COLO668 (cell line): ENCODE data around the gene PSAP.

Experiments
- DNase-seq: peaks from one replicate; lab custom pipeline; 2025; ENCODE audit not compliant: unreplicated experiment; lab: John Stamatoyannopoulos, UW

PSAP gene

DNA sequence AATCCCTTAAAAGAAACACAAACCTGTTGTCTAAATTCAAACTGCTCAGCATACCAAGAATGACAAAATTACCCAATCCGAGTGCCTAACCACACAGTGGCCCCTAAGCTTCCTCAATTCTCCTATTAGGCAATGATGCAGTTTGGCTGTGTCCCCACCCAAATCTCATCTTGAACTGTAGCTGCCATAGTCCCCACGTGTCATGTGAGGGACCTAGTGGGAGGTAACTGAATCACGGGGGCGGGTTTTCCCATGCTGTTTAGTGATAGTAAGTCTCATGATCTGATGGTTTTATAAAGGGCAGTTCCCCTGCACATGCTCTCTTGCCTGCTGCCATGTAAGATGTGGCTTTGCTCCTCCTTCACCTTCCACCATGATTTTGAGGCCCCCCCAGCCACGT lies 21.9 kb downstream of the PSAP start:
- no peak for DNase-seq

DNA sequence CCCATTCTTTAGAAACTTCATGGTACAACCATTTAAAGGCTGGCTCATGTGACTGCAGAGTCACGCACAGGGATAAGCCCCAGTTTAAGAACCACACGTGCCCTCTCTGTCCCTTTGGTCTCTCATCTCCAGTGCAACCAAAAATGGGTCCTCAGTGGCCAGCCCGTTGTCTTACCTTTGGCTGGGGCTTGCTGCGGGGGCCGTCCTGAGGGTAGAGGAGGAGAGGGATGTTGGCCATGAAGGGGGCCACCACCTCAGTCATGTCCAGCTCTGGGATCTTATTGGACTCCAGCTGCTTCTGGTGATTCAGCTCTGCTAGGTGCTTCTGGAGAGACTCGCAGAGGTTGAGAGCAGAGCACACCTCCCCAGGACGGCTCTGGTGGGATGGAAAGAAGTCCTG lies 22.3 kb downstream of the PSAP start:
- no peak for DNase-seq

DNA sequence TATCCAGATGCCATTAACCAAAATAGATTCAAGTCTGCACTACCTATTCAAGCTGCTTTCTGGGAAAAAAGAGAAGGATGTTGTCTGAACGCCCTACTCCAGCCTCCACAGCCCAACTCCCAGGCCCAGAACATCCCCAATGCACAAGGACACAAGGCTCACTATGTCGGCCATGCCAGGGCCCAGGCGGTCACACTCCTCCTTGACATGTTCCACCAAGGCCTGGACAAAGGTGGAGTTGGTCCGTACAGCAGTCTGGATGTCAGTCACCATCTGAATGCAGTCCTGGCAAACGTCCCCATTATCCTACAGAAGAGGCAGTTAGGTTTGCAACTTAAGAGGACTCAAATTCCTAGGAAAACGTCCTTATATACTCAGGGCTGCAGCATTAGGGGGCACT lies 23.2 kb downstream of the PSAP start:
- no peak for DNase-seq

DNA sequence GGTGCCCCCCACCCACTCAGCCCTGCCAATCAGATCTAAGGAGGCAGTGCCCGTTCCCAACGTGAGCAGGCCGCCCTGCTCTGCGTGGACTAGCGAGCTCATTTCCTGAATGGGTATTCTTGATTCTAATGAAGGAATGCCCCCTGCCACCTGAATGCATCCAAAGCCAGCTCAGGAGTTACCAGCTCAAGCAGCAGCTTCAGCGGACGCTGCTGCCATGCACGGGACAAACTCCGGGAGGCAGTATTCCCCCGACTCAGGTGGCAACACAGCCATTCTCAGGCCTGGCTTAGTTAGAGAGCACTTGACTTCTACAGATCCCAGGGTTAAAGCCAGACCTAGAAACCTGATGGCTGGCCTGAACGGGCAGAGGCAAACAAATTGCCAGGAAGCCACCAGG lies 25.8 kb downstream of the PSAP start:
- DNase-seq: no peak

DNA sequence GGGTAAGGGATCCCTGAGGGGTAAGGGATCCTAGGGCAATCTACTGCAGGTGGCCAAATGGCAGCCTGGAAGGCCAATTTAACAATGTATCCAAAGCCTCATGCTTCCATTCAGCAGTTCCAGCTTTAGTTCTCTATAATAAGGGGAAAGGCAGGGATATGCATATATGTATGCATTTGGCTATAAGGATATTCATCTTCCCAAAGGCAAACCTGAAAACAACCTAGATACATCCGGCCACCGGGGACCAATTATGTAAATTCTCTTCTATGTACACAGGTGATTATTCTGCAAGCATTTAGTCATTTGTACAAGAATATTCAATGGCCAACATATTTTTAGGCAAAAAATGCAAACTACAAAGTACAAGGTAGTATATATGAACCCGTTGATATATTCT lies 26.7 kb downstream of the PSAP start:
- DNase-seq: no peak

DNA sequence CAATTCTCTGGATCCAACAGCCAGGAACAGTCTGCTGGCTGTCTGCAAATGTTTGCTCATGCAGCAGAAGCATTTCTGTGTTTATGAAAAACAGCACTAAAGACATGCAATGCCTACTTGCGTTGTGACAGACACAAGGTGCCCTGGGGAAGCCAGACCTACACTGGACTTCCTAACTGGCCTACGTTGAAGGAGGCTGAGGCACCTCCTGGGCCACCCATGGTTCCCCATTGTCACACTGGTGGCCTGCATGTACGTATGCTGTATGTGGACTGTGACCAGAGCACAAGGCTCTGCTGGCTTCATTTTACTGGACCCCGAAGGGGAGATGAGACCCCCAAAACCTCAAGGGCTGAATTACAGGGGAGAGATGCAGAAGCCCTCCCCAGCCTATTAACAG lies 27.7 kb downstream of the PSAP start:
- no peak for DNase-seq

DNA sequence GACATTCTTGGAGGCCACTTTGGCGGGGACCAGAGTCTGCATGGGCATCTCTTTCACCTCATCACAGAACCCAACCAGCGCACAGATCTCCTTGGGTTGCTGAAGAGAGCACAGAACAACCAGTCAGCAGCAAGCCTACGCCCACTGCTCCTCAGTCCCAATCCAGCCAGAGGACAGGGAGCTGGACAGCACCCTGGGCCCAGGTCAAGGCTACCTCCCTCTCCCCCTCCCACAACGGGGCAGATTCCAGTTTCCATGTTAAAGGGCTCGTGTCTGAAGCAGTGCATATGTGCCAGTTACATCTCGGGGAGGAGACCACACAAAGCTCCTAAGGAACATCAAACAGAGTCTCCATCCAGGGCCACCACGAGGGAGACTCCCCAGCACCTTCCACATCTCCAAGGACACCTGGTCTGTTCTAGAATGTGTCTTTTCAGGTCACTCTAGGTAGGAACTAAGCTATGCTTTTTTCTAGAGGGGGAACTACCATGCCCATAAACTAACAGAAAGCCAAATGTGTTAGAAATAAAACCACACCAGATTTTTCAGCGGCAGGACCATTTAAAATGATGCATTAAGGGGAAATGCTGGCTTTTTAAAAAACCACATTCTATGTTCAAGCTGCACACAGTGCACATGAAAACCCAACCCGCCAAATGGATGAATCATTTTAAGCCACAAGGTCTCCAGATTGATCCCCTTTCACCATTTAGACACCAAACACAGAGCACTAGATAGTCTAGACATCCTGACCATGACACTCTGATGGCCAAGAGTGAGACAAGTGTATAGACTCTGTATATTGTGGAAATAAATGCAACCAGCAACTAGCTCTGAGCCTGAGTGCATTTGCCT lies 28.9 kb downstream of the PSAP start:
- DNase-seq: no peak

DNA sequence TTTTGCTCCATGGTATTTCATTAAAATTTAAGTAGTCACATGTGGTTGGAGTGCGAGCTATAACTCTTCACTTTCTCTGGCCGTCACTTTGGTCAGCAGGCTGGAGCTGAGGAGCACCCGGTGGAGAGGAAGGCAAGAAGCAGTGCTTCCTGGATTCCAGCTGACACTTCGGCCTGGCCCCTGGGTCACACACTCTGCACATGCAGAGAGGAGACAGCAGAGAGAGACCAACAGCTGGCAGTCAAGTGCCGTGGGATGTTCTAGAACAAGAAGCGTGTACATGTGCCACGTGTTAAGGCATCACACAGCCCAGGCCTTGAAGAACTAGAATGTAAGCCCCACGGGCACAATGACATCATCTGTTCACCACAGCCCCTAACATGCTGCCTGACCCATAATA lies 30.1 kb downstream of the PSAP start:
- DNase-seq: no peak

DNA sequence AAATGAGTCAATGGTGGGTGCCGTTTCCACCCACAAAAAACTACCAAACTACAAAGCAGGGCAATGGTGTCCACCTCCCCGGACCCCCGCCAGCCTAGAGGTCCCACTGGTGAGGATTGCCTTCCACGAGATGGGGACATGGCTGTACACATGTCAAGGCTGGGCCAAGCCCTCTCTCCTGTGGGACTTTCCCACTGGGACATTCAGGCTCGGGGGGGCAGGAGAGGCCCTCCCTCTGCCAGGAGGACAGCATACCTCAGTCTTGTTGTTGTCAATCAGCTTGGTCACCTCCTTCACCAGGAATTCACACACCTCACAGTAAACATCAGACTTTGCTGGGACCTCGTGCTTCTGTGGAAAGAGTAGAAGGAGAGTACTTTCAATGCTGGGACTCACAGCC lies 31.1 kb downstream of the PSAP start:
- no peak for DNase-seq

DNA sequence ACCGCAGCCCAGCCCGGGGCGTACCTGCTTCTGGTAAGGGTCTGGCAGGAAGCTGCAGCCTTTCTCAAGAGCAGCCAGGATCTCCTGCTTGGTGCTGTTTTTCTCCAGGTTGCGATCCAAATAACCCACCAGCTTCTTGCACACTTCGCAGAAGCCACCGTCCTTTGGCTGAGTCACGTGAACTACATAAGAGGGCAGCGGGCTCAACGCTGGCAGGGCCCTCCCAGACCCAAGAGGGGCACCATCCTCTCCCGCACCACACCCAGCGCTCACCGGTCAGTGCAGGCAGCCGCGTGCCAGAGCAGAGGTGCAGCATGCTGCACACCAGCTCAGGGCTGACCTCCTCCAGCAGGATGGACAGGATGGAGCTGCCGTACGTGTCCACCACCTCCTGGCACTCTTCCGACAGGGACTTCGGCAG lies 31.6 kb downstream of the PSAP start:
- DNase-seq: no peak

DNA sequence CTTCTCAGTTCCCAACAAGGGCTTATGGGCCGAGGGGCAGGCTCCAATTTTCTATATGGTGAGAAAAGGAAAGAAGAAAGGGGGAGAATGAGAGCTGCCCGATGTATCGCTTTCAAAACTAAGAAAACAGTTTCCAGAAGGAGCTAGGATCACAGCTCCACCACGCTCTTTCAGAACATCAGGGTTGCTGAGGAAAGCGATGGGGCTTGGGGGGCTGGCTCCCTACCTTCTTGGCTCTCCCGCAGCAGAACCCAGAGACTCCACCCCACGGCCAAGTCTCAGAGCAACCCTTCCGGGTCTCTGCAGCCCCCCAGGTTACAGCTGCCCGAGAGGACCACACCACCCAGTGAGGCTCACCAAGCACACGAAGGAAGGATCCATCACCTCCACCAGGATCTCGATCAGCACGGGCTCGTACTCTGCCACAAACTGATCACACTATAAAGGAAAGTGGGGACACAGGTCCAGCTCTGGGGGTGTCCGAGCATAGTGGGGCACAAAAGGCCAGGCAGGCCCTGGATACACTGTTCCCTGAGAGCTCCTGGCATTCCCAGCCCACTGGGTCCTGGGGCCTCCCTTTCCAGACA lies 32.3 kb downstream of the PSAP start:
- DNase-seq: no peak

DNA sequence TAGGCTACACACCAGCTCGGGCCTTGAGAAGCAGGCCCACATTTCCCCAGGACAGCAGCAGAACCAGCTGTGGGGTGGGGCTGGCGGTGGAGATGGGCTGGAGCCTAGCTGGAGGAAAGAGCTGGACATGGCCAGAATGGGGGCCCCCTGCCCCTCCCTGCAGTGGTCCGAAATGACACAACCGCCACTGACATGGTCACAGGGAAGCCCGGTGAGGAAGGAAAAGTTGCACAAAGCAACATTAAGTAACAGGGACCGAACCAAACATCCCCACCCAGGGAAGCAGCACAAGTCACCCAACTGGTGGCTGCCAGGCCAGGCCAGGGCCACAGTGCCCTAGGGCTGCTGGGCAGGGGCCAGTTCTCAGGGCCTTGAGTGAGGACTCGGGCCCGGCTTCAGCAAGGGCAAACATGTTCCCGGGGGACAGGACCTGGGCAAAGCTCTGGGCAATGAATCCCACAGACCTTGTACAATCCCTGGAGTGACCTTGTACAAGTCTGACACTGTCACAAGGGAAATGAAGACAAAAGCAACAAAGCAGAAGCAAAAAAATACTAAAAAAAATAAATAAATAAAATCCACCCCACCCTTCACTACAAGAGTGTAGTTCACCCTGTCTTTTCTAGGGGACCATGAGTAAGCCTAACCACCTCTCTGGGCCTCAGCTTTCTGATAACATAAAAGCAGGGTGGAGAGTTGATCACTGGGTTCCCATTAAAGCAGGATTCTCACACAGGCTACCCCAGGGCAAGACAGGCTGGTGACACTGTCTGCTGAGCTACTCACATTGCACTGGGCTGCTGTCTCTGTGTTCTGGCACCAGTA lies 33.0 kb downstream of the PSAP start:
- no peak for DNase-seq

DNA sequence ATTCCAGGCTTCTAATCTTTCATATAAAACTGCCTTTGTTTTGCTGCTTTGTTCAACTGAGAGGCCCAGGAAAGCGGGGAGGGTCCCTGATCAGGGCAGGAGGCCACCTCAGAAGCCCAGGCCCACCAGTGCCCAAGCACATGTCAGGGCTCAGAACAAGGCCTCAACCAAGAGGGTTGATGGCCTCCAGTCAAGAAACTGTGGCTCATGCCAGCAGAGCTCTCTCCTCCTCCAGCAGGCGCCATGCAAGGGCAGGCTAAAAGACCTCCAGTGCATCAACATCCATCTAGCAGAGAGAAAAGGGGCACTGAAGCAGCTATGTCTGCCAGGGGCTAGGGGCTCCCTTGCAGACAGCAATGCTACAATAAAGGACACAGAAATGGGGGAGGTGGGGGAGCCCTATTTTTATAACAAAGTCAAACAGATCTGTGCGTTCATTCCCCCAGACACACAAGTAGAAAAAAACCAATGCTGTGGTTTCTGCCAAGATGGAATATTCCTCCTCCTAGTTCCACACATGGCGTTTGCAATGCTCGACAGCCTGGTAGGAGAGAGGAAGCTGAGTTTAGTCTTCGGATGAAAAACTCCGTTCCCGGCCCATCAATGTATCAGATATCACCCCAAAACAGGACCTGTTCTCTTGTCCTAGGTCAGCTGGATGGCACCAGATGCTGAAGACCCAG lies 34.0 kb downstream of the PSAP start:
- DNase-seq: no peak

DNA sequence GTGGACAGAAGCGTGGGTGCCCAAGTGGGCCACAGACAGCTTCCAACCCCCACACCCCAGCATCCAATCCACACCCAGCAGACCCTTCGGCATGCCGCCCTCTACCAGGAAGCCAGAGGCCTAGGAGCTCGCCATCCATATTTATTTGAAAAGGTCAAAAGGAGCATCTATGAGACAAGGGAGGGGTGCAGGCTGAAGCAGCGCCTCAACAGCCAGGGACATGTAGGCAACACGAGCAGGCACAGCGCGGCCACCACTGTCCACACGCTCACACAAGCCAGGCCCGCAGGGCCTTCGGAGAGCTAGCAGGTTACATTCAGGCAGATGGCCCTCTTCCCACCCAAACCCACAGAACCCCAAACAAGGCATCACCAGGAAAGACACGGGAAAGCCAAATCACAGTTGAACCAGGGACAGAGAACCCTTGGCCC lies 34.6 kb downstream of the PSAP start:
- no peak for DNase-seq

DNA sequence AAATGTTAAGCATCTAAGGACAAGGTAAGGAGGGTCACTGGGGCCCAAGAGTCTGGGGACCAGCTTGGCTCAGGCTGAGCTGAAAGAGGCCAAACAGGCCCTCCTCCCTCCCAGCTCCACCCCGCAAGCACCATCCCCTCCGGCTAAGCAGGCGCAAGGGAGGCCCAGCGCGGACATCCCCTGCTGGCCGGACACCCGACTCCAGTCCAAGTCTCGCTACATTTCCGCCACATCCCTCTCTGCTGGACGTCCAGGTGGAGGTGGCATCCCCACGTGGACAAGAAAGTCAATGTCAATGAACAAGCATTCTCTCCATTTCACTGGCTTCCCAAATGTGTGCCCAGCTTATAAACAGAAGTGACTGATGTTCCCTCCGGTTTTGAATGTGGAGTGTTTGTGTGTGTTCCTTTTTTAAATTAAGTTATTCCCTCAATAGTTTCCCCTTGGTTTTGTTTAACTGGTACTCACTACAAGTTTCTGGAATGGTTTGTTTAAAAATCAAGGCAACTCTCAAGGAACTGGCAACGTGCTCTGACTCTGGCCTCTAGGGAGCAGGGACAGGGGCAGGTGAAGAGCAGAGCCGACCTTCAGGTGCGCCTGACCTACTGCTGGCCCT lies 35.4 kb downstream of the PSAP start:
- no peak for DNase-seq

DNA sequence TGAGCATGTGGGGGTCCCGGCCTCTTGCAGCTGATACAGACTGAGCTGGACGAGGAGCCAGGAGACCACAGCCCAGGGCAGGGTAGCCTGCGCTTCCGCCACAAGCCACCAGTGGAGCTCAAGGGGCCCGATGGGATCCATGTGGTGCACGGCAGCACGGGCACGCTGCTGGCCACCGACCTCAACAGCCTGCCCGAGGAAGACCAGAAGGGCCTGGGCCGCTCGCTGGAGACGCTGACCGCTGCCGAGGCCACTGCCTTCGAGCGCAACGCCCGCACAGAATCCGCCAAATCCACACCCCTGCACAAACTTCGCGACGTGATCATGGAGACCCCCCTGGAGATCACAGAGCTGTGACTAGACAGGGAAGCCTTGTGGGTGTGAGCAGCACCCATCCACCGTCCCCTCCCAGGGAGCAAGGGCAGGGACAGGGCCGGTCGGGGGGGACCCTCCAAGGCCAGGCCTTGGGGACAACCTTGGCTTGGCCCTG lies 36.1 kb downstream of the PSAP start:
- no peak for DNase-seq

DNA sequence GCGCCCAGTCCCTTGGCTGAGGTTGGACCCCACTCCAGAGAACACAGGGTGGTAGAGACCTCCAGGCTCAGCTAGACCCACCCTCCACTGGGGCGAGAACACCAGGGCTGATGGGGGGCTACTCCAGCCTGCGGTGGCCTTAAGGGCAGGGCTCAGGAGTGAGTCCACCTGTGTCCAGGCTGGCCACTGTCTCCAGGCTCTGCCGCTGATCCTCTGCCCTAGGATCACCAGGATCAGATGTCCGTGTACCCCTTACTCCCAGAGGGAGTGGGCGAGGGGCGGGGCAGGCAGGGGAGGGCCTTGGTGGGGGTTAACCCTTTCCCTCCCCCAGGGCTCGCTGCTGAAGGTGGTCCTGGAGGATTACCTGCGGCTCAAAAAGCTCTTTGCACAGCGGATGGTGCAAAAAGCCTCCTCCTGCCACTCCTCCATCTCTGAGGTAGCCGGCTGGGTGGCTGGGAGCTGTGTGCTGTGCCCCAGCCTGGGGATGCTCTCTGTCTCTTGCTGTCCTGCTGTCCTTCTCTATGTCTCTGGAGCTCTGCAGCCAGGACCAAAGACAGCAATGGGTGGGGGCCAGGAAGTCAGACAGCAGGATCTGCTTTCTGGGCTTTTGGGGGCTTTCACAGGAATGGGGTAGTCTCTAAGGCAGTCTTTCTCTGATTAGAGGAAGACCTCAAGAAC lies 38.0 kb downstream of the PSAP start:
- DNase-seq: no peak

DNA sequence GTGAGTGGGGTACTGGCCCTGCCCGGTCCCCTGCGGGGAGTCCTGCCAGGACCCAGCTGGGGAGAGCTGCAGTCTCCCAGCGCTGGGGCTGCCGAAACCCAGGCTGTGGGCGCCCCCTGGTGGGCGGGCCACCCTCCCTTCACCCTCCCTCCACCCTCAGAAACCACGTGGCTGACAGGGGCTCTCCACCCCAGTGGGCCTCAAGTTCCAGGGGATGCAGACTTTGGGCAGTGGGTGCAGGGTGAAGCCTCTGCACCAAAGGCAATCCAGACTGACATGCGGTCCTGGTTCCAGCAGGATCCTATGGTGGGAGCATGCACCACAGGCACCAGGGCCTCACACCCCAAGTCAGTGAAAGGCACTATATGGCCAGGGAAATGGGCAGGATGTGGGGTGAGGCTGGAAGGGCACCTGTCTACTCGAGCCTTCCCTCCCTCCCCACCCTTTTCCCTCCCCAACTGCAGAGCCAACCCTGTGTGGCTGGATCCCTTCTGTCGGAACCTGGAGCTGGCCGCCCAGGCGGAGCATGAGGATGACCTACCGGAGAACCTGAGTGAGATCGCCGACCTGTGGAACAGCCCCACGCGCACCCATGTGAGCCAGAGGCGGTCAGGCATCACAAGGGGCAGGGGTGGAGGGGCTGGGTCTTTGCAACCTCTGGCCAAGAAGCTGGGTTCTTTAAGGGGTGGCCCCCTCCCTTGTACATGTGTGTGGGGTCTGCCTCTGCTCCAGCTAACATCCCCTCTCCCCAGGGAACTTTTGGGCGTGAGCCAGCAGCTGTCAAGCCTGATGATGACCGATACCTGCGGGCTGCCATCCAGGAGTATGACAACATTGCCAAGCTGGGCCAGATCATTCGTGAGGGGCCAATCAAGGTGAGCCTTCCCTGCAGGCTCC lies 38.8 kb downstream of the PSAP start:
- peak; percentile 21 for DNase-seq

DNA sequence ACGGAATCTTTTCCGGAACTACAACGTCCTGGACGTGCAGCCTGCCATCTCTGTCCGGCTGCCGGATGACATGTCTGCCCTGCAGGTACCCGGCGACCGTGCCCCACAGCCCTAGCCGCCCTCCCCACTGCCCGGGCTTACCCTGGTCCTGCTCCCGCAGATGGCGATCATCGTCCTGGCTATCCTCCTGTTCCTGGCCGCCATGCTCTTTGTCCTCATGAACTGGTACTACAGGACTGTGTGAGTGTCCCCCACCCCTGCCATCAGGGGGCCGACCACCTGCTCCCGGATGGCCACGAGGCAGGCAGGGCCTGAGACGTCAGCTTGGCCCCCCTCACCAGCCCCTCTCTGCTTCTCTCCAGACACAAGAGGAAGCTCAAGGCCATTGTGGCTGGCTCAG lies 39.7 kb downstream of the PSAP start:
- no peak for DNase-seq
